ENCODE measurements around the gene BSND. TPM values are rescaled to one million over a fixed set of nuclear protein-coding genes. Genes with fewer than 3 reads are reported as not detected.
"Not testable (repeated sequence)": the region's sequence is repeated elsewhere in the genome, so short reads cannot be mapped to it uniquely, and the experiment has no call there.

Gene BSND
- polyA plus RNA-seq (2013, experiment 1 of 2; ENCODE audit: insufficient read length): not detected
- polyA plus RNA-seq (2013, experiment 2 of 2; ENCODE audit: insufficient read length): not detected

DNA sequence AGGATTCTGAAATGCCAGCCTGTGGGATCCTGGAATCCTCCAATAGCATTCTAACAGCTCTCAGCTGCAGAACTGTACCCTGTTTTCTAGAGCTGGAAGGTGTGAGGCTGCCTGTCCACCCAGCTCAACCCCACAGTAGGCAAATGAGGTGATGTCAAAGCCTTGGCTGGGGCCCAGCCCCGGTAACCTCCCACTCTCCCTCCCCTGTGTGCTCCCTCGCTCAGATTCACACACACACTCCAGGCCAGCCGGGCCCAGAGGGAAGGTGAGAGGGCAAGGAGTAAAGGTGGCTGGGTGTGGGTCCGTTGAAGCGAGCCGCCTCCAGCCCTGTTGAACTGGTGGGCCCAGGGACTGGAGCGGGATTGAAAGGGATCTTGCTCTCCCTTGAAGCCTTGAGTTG is at the start of gene BSND:
BSND (plus strand) TSS at position 257 of the 400 bp plus-strand sequence. CDS start 254 bp downstream, outside the sequence.
- DNase-seq: no peak

GRCh38 chr1:54949053-54949452 is 49.7 kb upstream of the BSND start:
- DNase-seq: no peak

DNA sequence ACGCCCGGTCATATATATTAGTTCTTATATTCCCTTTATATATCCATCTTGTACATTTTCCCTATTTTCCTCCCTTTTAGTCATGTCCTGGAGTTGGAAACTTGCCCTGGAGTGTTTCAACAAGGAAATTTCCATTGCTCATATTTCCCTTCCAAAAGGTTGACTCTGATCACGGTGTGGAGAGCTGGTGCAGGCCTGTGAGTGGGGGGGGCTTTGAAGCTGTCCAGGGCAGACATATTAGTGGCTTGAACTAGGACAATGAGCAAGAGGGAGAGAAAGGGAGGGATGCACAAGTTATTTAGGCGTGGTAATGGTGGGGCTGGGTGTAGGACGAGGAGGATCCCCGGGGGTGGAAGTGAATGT is 48.7 kb upstream of the BSND start:
- DNase-seq: no peak

GRCh38 chr1:54950369-54951163 is 48.2 kb upstream of the BSND start:
- DNase-seq: peak; percentile 81

GRCh38 chr1:54951810-54952226 is 46.9 kb upstream of the BSND start:
- DNase-seq: no peak

DNA sequence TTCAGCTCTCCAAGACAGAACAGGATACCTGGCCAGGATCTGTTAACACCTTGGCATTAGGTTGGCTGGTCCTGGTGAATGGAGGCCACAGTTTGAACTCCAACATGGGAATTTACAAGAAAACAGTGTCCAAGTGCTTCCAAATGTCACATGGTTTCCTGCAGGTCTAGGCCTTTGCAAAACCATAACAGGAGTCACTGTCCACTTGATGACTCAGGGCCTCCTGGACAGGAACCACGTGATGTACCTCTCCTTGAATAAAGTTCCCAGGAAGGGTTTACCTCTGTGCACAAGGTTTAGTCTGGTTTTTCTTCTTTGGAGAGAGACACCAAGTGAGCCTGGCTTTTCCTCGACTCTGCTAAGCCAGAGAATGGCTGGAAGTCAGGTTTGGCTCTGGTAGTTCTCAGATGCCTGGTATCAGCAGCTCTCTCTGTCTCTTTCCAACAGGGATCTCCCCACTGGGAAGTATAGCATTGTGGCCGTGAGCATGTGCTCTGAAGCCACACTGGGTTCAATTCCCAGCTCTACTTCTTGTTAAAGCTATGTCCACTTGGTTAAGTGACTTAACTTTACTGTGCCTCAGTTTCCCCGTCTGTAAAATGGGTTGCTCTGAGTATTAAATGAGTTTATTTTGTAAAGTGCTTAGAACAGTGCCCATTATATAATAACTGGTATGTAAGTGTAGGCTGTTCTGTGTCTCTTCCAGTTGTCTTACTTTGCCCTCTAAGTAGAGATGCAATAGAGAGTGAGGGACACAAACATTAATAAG is 45.6 kb upstream of the BSND start:
- DNase-seq: no peak

- DNase-seq: no peak
Measured at GRCh38 chr1:54953846-54954245, 44.9 kb upstream of the BSND start.

DNA sequence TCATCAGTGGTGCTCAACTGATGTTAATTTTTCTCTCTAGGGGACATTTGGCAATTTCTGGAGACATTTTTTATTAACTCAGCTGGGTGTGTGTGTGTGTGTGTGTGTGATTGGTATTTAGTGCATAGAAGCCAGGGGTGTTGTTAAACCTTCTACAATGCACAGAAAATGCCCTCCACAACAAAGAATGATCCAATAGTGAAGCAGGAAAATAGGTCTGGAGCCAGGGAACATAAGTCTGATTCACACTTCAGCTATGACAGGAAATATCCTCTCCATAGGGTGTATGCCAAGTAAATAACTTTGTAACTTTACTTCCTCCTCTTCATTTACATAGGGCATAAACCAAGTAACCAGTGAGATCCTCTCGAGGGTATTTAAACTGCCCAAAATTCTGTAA is 43.4 kb upstream of the BSND start:
- DNase-seq: peak; percentile 93

DNA sequence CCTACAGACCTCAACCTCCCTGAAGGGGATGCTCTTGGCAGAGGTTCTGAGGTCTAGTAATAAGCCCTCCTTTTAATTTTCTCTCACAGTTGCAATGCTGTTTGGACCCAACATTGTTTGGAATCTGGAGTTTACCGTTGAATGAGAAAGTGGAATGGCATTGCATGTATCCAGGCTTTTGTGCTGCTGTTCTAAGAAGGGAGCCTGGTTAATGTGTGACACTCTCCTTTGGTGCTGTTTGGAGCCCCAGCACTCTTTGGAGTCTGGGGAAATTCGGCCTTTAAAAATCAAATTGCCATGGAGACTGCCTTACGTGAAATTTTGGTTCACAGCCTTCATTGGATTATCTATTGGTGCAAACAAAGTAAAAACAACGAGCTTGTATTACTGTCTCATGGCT is 42.0 kb upstream of the BSND start:
- no peak for DNase-seq

DNA sequence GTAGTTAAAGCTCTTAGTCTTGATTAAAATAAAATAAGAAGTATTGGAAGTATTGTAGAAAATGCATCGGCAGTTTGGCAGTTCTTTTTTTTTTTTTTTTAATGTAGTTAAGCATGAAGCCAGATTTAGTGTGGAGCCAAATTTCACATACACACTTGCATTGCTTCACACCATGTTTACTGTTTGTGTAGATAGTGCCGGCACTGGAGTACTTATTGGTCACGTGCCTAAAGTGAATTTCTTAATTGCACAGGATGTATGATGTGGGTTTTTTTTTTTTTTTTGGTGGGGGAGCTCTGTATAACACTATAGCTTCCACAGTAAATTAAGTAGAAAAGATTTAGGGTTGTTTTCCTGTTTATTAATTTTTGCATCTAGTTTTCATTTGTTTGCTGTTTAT is 39.5 kb upstream of the BSND start:
- no peak for DNase-seq

GRCh38 chr1:54962612-54963395 is 35.9 kb upstream of the BSND start:
- no peak for DNase-seq

DNA sequence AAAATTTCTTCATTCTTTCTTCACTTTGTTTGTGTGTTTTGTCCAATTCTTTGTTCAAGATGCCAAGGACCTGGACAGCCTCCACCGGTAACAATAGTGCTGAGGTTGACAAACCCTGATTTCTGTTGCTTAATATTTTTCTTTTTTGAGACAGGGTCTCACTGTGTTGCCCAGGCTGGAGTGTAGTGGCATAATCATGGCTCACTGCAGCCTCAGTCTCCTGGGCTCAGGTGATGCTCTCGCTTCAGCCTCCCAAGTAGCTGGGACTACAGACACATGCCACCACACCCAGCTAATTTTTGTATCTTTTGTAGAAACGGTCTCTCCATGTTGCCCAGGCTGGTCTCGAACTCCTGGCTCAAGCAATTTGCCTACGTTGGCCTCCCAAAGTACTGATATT is 34.9 kb upstream of the BSND start:
- DNase-seq: not testable (repeated sequence)

DNA sequence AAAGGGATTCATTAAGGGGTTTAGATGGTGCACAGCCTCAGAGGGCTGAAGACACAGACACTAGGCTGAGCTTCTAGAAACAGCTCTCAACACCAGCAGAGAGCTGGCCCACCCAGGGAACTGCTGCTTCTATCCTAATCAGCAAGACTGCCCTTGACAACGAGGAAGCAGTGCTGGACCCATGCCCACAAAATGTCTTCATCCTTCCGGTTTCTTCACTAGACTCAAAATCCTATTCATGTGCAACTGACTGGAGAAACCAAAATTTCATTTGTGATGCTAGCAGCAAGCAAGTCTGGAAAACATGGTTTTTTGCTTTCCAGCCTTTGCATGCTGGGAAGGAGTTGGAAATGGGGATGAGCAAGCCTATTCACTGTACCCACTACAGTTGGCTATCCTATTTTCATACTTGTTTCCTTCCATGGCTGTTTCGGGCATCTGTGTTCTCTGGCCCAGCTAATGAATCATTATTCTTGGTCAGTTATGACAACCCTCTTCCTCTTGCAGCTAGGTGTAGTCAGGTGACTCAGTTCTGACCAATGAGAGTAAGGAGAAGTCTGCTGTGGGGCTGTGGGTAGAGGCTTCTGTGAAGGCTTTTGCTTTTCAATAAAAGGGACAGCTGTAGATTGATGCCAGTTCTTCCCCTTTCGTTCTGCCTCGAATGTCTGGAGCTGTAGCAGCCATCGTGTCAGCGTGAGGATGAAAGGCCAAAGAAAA is 33.0 kb upstream of the BSND start:
- peak; percentile 63 for DNase-seq

DNA sequence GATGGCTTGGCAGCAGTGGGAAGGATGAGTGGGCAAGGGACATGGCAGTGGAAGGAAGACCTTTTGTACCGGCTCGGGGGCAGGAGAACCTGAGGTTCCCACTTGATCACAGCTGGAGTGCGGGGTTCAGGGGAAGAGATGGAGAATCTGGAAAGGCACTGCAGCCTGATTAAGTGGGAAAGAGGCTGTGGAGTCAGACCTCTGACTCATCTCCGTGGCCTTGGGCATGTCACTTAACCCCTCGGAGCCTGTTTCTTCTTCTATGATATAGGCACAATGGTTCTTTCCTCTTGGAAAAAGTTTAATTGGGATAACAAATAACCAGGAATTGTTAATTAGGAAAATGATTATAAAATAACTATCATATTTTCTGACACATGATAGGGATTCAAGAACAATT is 31.4 kb upstream of the BSND start:
- DNase-seq: peak; percentile 50

GRCh38 chr1:54968551-54968950 is 30.2 kb upstream of the BSND start:
- DNase-seq: no peak

GRCh38 chr1:54969879-54970278 is 28.9 kb upstream of the BSND start:
- DNase-seq: no peak

GRCh38 chr1:54970901-54971300 is 27.8 kb upstream of the BSND start:
- no peak for DNase-seq

GRCh38 chr1:54971317-54971791 is 27.4 kb upstream of the BSND start:
- peak; percentile 38 for DNase-seq

- no peak for DNase-seq
Measured at GRCh38 chr1:54972436-54972835, 26.3 kb upstream of the BSND start.

GRCh38 chr1:54973205-54973921 is 25.4 kb upstream of the BSND start:
- peak; percentile 49 for DNase-seq

DNA sequence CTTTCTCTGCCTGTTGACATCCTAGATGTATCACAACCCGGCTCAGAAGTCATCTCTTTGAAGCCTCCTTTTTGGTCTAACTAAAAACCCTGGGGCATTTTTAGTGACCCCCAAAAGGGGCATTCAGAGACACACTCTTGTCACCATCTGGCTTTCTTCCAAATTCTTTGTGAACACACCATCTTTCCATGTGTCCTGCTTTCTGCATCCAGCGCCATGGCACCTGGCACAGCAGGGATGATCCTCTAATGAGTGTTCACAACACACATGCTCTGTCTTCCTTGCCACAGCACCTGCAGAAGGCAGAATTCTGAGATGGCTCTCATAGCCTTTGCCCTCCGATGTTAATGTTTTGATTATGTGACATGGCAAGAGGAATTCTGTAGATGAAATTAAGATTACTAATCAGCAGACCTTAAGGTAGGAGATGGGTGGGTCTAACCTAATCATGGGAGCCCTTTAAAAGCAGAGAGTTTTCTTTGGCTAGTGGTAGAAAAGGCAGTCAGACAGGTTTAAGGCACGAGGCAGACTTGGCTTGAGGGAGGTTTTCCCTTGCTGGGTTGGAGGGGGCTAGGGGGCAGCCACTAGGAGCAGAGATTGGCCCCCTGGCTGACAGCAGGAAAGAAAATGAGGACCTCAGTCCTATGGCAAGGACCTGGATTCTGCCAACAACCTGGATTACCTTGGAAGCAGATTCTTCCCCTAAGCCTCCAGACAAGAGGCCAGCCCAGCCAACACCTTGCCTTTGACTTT is 23.2 kb upstream of the BSND start:
- no peak for DNase-seq

Data from fibroblast of skin of back (primary cell).